Osteoblast (primary cell): ENCODE measurements around the gene SPATA31C2. TPM values are rescaled to one million over a fixed set of nuclear protein-coding genes. Genes with fewer than 3 reads are reported as not detected.
"Not testable (repeated sequence)": the region's sequence is repeated elsewhere in the genome, so short reads cannot be mapped to it uniquely, and the experiment has no call there.

ENCODE experiments used
- DNase-seq: peaks from one replicate; pipeline ENCODE4 v3.0.0; 2011; ENCODE audit warnings: low spot score, mixed read lengths; ENCODE audit not compliant: insufficient read length; ENCODE audit errors: missing footprints
- H2AFZ ChIP-seq: 2 replicates; pipeline ENCODE4 v1.6.0; 2011; ENCODE audit warnings: mild to moderate bottlenecking, low read length
- H3K27ac ChIP-seq: 2 replicates; pipeline ENCODE4 v1.5.1; 2011; ENCODE audit warnings: mild to moderate bottlenecking, low read depth, low read length, moderate library complexity
- H3K27me3 ChIP-seq: 2 replicates; pipeline ENCODE4 v1.6.0; 2012; ENCODE audit warnings: mild to moderate bottlenecking, control low read depth, inconsistent platforms, low read length, moderate library complexity; ENCODE audit not compliant: insufficient read depth
- H3K36me3 ChIP-seq: 2 replicates; pipeline ENCODE4 v1.5.1; 2011; ENCODE audit warnings: mild to moderate bottlenecking, low read length, control low read depth, moderate library complexity; ENCODE audit not compliant: insufficient read depth
- H3K4me1 ChIP-seq: 2 replicates; pipeline ENCODE4 v1.5.1; 2011; ENCODE audit warnings: mild to moderate bottlenecking, low read length, control low read depth, moderate library complexity; ENCODE audit not compliant: insufficient read depth
- H3K4me2 ChIP-seq: 2 replicates; pipeline ENCODE4 v1.6.0; 2011; ENCODE audit warnings: mild to moderate bottlenecking, low read length; ENCODE audit not compliant: insufficient read depth
- H3K4me3 ChIP-seq: fragments of 200-600 bp; sonication (generic); 3 replicates; pipeline ENCODE4 v1.5.1; 2012; ENCODE audit warnings: mild to moderate bottlenecking, low read length, inconsistent platforms; ENCODE audit not compliant: insufficient read depth
- H3K79me2 ChIP-seq: 2 replicates; pipeline ENCODE4 v1.6.0; 2012; ENCODE audit warnings: mild to moderate bottlenecking, low read length, control low read depth, inconsistent platforms; ENCODE audit not compliant: insufficient read depth
- H3K9me3 ChIP-seq: 2 replicates; pipeline ENCODE4 v1.5.1; 2011; ENCODE audit warnings: low read depth, low read length, control low read depth
- H4K20me1 ChIP-seq: 2 replicates; pipeline ENCODE4 v1.6.0; 2012; ENCODE audit warnings: mild to moderate bottlenecking, low read length, control low read depth; ENCODE audit not compliant: insufficient read depth
- CTCF ChIP-seq: IDR thresholded peaks from 2 replicates; pipeline ENCODE4 v1.5.1; 2011; ENCODE audit warnings: mild to moderate bottlenecking, low read depth, low read length, moderate library complexity; ENCODE audit errors: extremely low read depth
- total RNA-seq: library from RNA; depleted of rRNA; stranded (reverse); fragments of >200 nt; gene quantifications from 2 replicates; pipeline ENCODE4 v1.2.3, GENCODE V29; 2012

Gene SPATA31C2
- total RNA-seq, 1 donor = not detected

DNA sequence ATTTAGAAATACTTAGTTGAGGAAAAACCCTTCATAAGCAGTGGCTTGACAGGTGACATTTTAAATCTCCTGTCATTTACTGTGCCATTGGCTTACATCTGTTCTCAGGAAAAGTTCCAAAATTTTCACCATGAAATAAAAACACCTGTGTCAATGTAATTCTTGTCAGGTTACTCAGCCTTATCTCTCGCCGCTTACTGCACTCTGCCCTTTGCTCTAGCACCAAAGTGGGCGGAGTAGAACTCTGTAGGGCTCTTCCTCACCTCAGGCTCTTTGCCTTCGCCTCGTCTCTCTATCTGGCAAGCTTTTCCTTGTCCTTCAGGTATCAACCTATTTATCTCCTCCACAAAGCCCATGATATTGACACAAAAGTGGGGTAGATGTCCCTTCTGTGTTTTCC is 20.2 kb downstream of the SPATA31C2 start:
- not testable (repeated sequence) for H3K36me3 ChIP-seq, DNase-seq, H3K4me2 ChIP-seq, H3K4me3 ChIP-seq, H3K27ac ChIP-seq, H3K79me2 ChIP-seq, H4K20me1 ChIP-seq, H3K9me3 ChIP-seq, H3K27me3 ChIP-seq, H3K4me1 ChIP-seq, H2AFZ ChIP-seq

DNA sequence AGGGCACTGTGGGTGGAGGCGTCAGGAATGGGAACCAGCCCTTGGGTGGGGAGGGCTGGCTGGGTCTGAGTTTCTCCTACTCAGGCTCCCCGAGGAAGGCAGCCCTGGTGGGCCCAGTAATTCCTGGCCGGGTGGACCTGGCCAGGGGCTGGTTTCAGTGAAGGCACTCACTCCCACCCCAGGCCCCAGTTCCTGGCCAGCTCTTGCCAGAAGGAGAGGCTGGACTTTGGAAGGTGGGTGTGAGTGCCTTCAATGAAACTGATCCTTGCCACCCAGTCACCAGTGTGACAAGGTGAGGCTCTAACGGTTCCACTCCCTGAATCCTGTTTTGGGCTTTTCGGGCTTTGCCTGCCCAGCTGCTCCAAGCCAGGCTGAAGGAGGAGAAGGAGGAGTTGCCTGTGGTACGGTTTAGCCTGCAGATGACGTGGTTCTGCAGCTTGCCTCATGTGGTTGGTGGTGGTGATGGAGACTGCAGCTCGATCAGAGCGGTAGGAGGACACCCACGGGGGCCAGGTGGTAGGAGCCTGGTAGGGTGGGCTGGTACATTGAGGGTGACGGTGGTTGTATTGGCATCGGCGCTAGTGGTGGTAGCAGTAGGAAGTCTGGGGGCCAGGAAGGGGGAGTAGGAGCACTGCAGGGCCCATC is 23.2 kb downstream of the SPATA31C2 start:
- H3K4me3 ChIP-seq, H3K36me3 ChIP-seq, H3K79me2 ChIP-seq: not testable (repeated sequence)

GRCh38 chr9:88114283-88114967 is 23.9 kb downstream of the SPATA31C2 start:
- not testable (repeated sequence) for H3K9me3 ChIP-seq, H3K79me2 ChIP-seq, H3K4me1 ChIP-seq, H3K27me3 ChIP-seq, H3K27ac ChIP-seq, H3K4me3 ChIP-seq, H4K20me1 ChIP-seq, H2AFZ ChIP-seq, H3K4me2 ChIP-seq, H3K36me3 ChIP-seq
- DNase-seq = peak; percentile 68

More for the DNA sequence above, 23.2 kb downstream of the SPATA31C2 start:
- H3K9me3 ChIP-seq, H3K27me3 ChIP-seq, H3K4me1 ChIP-seq, H3K4me2 ChIP-seq, H2AFZ ChIP-seq, DNase-seq, H4K20me1 ChIP-seq, H3K27ac ChIP-seq: not testable (repeated sequence)

DNA sequence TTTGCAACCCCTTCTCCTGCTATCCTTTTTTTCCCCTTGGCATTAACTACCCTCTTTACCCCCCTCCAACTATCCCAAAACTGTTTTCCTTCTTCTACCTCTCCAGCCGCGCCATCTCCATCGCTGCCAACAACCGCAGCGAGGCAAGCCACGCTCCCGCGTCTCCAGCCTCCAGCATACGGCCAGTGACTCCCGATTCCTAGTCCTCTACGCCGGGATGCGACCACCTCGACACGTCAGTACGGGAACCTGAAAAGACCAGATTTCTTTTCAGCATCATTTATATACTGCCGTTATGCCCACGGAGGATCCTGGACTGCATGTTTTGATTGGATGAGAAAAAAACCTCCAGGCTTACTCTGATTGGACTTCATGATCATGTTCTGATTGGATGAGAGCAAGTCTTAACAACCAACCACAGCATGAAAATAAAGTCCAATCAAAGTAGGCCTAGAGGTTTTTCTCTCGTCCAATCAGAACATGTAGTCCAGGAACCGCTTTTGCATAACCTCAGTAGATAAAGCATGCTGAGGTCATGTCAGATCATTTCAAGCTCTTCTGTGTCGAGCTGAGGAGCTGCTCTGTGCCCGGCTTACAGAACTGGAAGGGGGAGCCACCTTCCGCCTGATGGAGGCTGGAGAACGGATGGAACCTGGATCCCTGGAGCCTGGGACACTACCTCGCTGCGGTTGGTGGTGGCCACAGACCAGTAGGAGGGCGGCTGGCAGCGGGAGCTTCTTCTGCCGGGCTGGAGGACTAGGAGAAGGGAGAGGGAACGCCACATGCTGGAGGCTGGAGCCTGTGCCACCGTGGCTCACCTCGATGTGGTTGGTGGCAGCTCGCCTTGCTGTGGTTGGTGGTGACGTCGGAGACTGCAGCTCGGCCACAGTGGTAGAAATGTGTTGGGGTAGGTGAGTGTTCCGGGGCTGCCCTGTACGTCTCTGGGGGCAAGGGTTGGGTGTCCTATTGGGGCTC is 24.8 kb downstream of the SPATA31C2 start:
- H3K9me3 ChIP-seq, H3K79me2 ChIP-seq, DNase-seq: not testable (repeated sequence)

DNA sequence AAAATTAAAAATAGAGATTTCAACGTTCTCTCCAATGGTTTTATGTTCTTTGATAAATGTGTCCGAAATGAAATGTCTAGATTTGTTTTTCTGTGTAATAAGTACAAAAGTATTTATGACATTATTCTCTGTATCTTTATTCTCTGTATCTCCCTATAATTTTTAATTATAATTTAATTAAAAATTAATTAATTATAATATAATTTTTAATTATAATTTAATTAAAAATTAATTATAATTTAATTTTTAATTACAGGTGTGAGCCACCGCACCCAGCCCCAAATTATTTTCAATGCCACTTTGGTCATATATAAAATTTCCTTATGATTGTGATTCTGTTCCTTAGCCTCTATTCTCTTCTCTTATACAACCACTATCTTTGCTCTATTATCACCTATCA is 28.2 kb downstream of the SPATA31C2 start:
- no peaks in the 10 kb centered on the region for H3K9me3 ChIP-seq
- H4K20me1 ChIP-seq = no peaks in the 10 kb centered on the region
- TF ChIP-seq CTCF = no peak
- no peaks in the 10 kb centered on the region for H3K36me3 ChIP-seq
- no peaks in the 10 kb centered on the region for H3K79me2 ChIP-seq
- DNase-seq = no peak
- peaks cover 9% of the 10 kb centered on the region for H3K27me3 ChIP-seq
- H3K4me3 ChIP-seq = no peak overlapping the region
- H3K27ac ChIP-seq = no peak overlapping the region
- H2AFZ ChIP-seq = no peak overlapping the region
- no peaks in the 10 kb centered on the region for H3K4me1 ChIP-seq
- H3K4me2 ChIP-seq = no peak overlapping the region

More for the DNA sequence above, 24.8 kb downstream of the SPATA31C2 start:
- not testable (repeated sequence) for H3K27ac ChIP-seq, H4K20me1 ChIP-seq, H3K36me3 ChIP-seq, H3K4me1 ChIP-seq, H3K4me2 ChIP-seq, H3K27me3 ChIP-seq, H2AFZ ChIP-seq, H3K4me3 ChIP-seq
